ENCODE measurements around the gene ANKRD9. TPM values are rescaled to one million over a fixed set of nuclear protein-coding genes. Genes with fewer than 3 reads are reported as not detected.
"Not testable (repeated sequence)": the region's sequence is repeated elsewhere in the genome, so short reads cannot be mapped to it uniquely, and the experiment has no call there.

The ANKRD9 gene
- total and polyA plus RNA-seq, 12 donors: 94.4 to 264 (median 120) TPM

GRCh38 chr14:102541771-102542170, 32.2 kb upstream of the ANKRD9 start:
- no peak for ATAC-seq
- H3K4me3 ChIP-seq: no peak overlapping the region
- intact Hi-C loops (cut with DNase I): no loop called here
- WGBS, 2 donors: 90 to 95% methylated on average over 10 of the region's 10 CpGs
- DNase-seq: no peak
- no peaks in the 10 kb centered on the region for H3K9me3 ChIP-seq
- H3K27me3 ChIP-seq: peaks cover 6 to 48% (median 39%) of the 10 kb centered on the region in 7 donors
- TF ChIP-seq CTCF (IDR thresholded peaks at IDR 0.05): no peak
- no peaks in the 10 kb centered on the region for H3K36me3 ChIP-seq
- no peak overlapping the region for H3K27ac ChIP-seq
- H3K4me1 ChIP-seq: peaks cover 0 to 38% (median 27%) of the 10 kb centered on the region in 9 donors

- H3K36me3 ChIP-seq; H3K27ac ChIP-seq; ATAC-seq; intact Hi-C loops (cut with DNase I); DNase-seq; H3K9me3 ChIP-seq; H3K4me3 ChIP-seq: not testable (repeated sequence)
- H3K27me3 ChIP-seq: peaks cover 6 to 43% (median 32%) of the 10 kb centered on the region in 7 donors
- peaks cover 0 to 38% (median 27%) of the 10 kb centered on the region in 9 donors for H3K4me1 ChIP-seq
- 95% methylated on average over 14 of the region's 14 CpGs for WGBS, 2 donors
These were observed 31.5 kb upstream of the ANKRD9 start for GRCh38 chr14:102541029-102541491.

- Histone ChIP-seq H3K9me3 (no peaks in the 10 kb centered on the region), H3K4me1 (peaks cover 0 to 34% (median 24%) of the 10 kb centered on the region in 9 donors), H3K27ac (peak overlapping the region in 3 of 10 donors; percentile 3 to 58 (median 12)), H3K4me3 (no peak overlapping the region), H3K27me3 (peaks cover 6 to 37% (median 26%) of the 10 kb centered on the region in 7 donors), H3K36me3 (no peaks in the 10 kb centered on the region)
- intact Hi-C loops (cut with DNase I): no loop called here
- WGBS, 2 donors: 40 to 45% methylated on average over 29 of the region's 29 CpGs
- ATAC-seq (peak; percentile 9 to 47 (median 22)), DNase-seq (no peak)
- TF ChIP-seq CTCF (IDR thresholded peaks at IDR 0.05): no peak
These were observed 30.9 kb upstream of the ANKRD9 start for GRCh38 chr14:102540315-102541028.

- H3K27me3 ChIP-seq: peaks cover 6 to 30% (median 19%) of the 10 kb centered on the region in 7 donors
- peak; percentile 76 to 80 for DNase-seq
- H3K9me3 ChIP-seq: no peaks in the 10 kb centered on the region
- H3K4me1 ChIP-seq: peaks cover 0 to 28% (median 17%) of the 10 kb centered on the region in 9 donors
- WGBS, 2 donors: 49 to 56% methylated on average over 15 to 17 of the region's 17 CpGs
- intact Hi-C loops (cut with DNase I): no loop called here
- H3K4me3 ChIP-seq: no peak overlapping the region
- H3K27ac ChIP-seq: peak overlapping the region in 3 of 10 donors; percentile 3 to 58 (median 12)
- H3K36me3 ChIP-seq: no peaks in the 10 kb centered on the region
- TF ChIP-seq CTCF (IDR thresholded peaks at IDR 0.05): no peak
- ATAC-seq: peak; percentile 39 to 74 (median 60)
These were observed 30.2 kb upstream of the ANKRD9 start for GRCh38 chr14:102539544-102540314.

All from heart right ventricle (tissue), 16 donors.